Neural cell (in vitro differentiated cells): Measurements from ENCODE around the gene CCNQ. TPM values are rescaled to one million over a fixed set of nuclear protein-coding genes. Genes with fewer than 3 reads are reported as not detected.

Experiments
- H2AFZ ChIP-seq: fragments of 200-600, 300-800 bp; sonication (generic), shearing (Covaris generic); 2 replicates; pipeline ENCODE4 v1.6.0; 2014; ENCODE audit warnings: low read depth, mild to moderate bottlenecking, antibody characterized with exemption, low read length, moderate library complexity
- H3F3A ChIP-seq: fragments of 200-600 bp; shearing (Covaris generic); 2 replicates; pipeline ENCODE4 v1.6.1; 2016; ENCODE audit warnings: mild to moderate bottlenecking, moderate library complexity, mixed read lengths, antibody characterized with exemption, low read length; ENCODE audit not compliant: insufficient read depth, poor library complexity, severe bottlenecking
- H3K27ac ChIP-seq: fragments of 200-600, 300-800 bp; sonication (generic), shearing (Covaris generic); 2 replicates; pipeline ENCODE4 v1.5.1; 2014; ENCODE audit warnings: mild to moderate bottlenecking, low read length, moderate library complexity
- H3K27me3 ChIP-seq: fragments of 300-800, 200-600 bp; sonication (generic), shearing (Covaris generic); 2 replicates; pipeline ENCODE4 v1.6.0; 2014; ENCODE audit warnings: mild to moderate bottlenecking, low read depth, low read length, moderate library complexity; ENCODE audit not compliant: insufficient read depth
- H3K36me3 ChIP-seq: fragments of 300-800, 200-600 bp; sonication (generic), shearing (Covaris generic); 2 replicates; pipeline ENCODE4 v1.5.1; 2014; ENCODE audit warnings: mild to moderate bottlenecking, antibody characterized with exemption, low read length, moderate library complexity; ENCODE audit not compliant: insufficient read depth
- H3K4me2 ChIP-seq: fragments of 300-800, 200-600 bp; sonication (generic), shearing (Covaris generic); 2 replicates; pipeline ENCODE4 v1.6.0; 2014; ENCODE audit warnings: mild to moderate bottlenecking, low read length
- H3K4me3 ChIP-seq: fragments of 300-800, 200-600 bp; sonication (generic), shearing (Covaris generic); 2 replicates; pipeline ENCODE4 v1.5.1; 2014; ENCODE audit warnings: mild to moderate bottlenecking, low read length, moderate library complexity
- H3K79me2 ChIP-seq: fragments of 200-600 bp; shearing (Covaris generic); replicated peaks from 2 replicates; pipeline ENCODE4 v1.6.0; 2014; ENCODE audit warnings: mild to moderate bottlenecking, low read length, moderate library complexity; ENCODE audit not compliant: insufficient read depth
- H3K9ac ChIP-seq: fragments of 300-800, 200-600 bp; sonication (generic), shearing (Covaris generic); 2 replicates; pipeline ENCODE4 v1.6.1; 2016; ENCODE audit warnings: mild to moderate bottlenecking, low read length, mixed read lengths
- H3K9me2 ChIP-seq: fragments of 200-600 bp; shearing (Covaris generic); 2 replicates; pipeline ENCODE4 v1.6.1; 2016; ENCODE audit warnings: mild to moderate bottlenecking, low read length, mixed read lengths; ENCODE audit not compliant: insufficient read depth
- H3K9me3 ChIP-seq: fragments of 200-600, 300-800 bp; sonication (generic), shearing (Covaris generic); 2 replicates; pipeline ENCODE4 v1.6.1; 2016; ENCODE audit warnings: mild to moderate bottlenecking, mixed run types, low read length, moderate library complexity, mixed read lengths
- H4K20me1 ChIP-seq: fragments of 200-600 bp; shearing (Covaris generic); 2 replicates; pipeline ENCODE4 v1.6.1; 2016; ENCODE audit warnings: mild to moderate bottlenecking, mixed run types; ENCODE audit not compliant: insufficient read depth
- CTCF ChIP-seq: fragments of 450-650 bp; IDR thresholded peaks from 2 replicates; pipeline ENCODE4 v1.5.1; 2014; ENCODE audit warnings: antibody characterized with exemption, mild to moderate bottlenecking, moderate library complexity; ENCODE audit not compliant: poor library complexity, severe bottlenecking
- EP300 ChIP-seq: fragments of 450-650 bp; conservative IDR thresholded peaks from 2 replicates; pipeline ENCODE4 v1.6.1; 2014; ENCODE audit warnings: antibody characterized with exemption, mild to moderate bottlenecking, moderate library complexity; ENCODE audit not compliant: poor library complexity, severe bottlenecking
- EZH2 ChIP-seq: fragments of 200-600, 300-800 bp; shearing (Covaris generic), sonication (generic); IDR thresholded peaks from 2 replicates; pipeline ENCODE4 v1.6.1; 2014; ENCODE audit warnings: antibody characterized with exemption, low read length, borderline replicate concordance, mild to moderate bottlenecking; ENCODE audit not compliant: insufficient read depth, poor library complexity, severe bottlenecking
- MXI1 ChIP-seq: fragments of 450-650 bp; conservative IDR thresholded peaks from 2 replicates; pipeline ENCODE4 v1.6.1; 2014; ENCODE audit warnings: antibody characterized with exemption, mild to moderate bottlenecking; ENCODE audit not compliant: poor library complexity, severe bottlenecking
- POLR2AphosphoS5 ChIP-seq: IDR thresholded peaks from 2 replicates; pipeline ENCODE4 v1.6.1; 2012
- RAD21 ChIP-seq: fragments of 450-650 bp; conservative IDR thresholded peaks from 2 replicates; pipeline ENCODE4 v1.6.1; 2014; ENCODE audit warnings: antibody characterized with exemption, mild to moderate bottlenecking, moderate library complexity
- REST ChIP-seq: IDR thresholded peaks from 2 replicates; pipeline ENCODE4 v1.6.1; 2012; ENCODE audit warnings: borderline replicate concordance
- SMC3 ChIP-seq: fragments of 450-650 bp; conservative IDR thresholded peaks from 2 replicates; pipeline ENCODE4 v1.6.1; 2014; ENCODE audit warnings: antibody characterized with exemption, mild to moderate bottlenecking, moderate library complexity; ENCODE audit not compliant: poor library complexity
- TAF1 ChIP-seq: IDR thresholded peaks from 2 replicates; pipeline ENCODE4 v1.6.1; 2012; ENCODE audit warnings: low read depth
- polyA plus RNA-seq: library from polyadenylated mRNA; depleted of rRNA; stranded (reverse); fragments of >200 nt; gene quantifications from 2 replicates; pipeline ENCODE4 v1.2.3, GENCODE V29; 2014

Gene CCNQ
- polyA plus RNA-seq, 1 donor from 2014 or later, result 61.2 TPM

- Histone ChIP-seq H3K9me2 (no peaks in the 10 kb centered on the region), H3K4me2 (no peak overlapping the region), H3K27me3 (no peaks in the 10 kb centered on the region), H3F3A (no peaks in the 10 kb centered on the region), H3K36me3 (no peaks in the 10 kb centered on the region), H3K4me3 (no peak overlapping the region), H3K79me2 (no peaks in the 10 kb centered on the region), H4K20me1 (no peaks in the 10 kb centered on the region), H3K9me3 (no peaks in the 10 kb centered on the region), H2AFZ (no peak overlapping the region), H3K27ac (no peak overlapping the region), H3K9ac (no peak overlapping the region)
- TF ChIP-seq EP300 (no peak), POLR2AphosphoS5 (no peak), SMC3 (no peak), CTCF (no peak), RAD21 (no peak), REST (no peak), MXI1 (no peak), TAF1 (no peak)
Measured at GRCh38 chrX:153592966-153593688, 5.8 kb downstream of the CCNQ start.

GRCh38 chrX:153592091-153592833 is 6.7 kb downstream of the CCNQ start:
- H4K20me1 ChIP-seq, result no peaks in the 10 kb centered on the region
- no peaks in the 10 kb centered on the region for H3K9me3 ChIP-seq
- H3K27me3 ChIP-seq, result no peaks in the 10 kb centered on the region
- no peak overlapping the region for H3K4me2 ChIP-seq
- no peak overlapping the region for H3K4me3 ChIP-seq
- no peaks in the 10 kb centered on the region for H3F3A ChIP-seq
- TF ChIP-seq MXI1, result no peak
- TF ChIP-seq POLR2AphosphoS5, result no peak
- TF ChIP-seq EZH2, result no peak
- no peak for TF ChIP-seq EP300
- TF ChIP-seq RAD21, result no peak
- TF ChIP-seq TAF1, result no peak
- TF ChIP-seq REST, result no peak
- no peak for TF ChIP-seq CTCF
- TF ChIP-seq SMC3, result no peak
- H3K79me2 ChIP-seq, result no peaks in the 10 kb centered on the region
- H3K27ac ChIP-seq, result no peak overlapping the region
- no peaks in the 10 kb centered on the region for H3K9me2 ChIP-seq
- H2AFZ ChIP-seq, result no peak overlapping the region
- H3K36me3 ChIP-seq, result no peaks in the 10 kb centered on the region
- H3K9ac ChIP-seq, result no peak overlapping the region
